Chondrocyte (in vitro differentiated cells): ENCODE measurements around the gene NUP42. TPM values are rescaled to one million over a fixed set of nuclear protein-coding genes. Genes with fewer than 3 reads are reported as not detected.

ENCODE experiments used
- DNase-seq: peaks from one replicate; pipeline ENCODE4 v3.0.0; 2021; ENCODE audit warnings: mixed read lengths, low spot score
- H3K27ac Mint-ChIP-seq: one replicate; pipeline ENCODE4 v1.8.0; 2021; ENCODE audit warnings: mild to moderate bottlenecking, moderate library complexity, mixed read lengths; ENCODE audit not compliant: unreplicated experiment
- H3K27me3 Mint-ChIP-seq: 2 replicates; pipeline ENCODE4 v1.8.0; 2021; ENCODE audit warnings: low read depth, mixed read lengths
- H3K36me3 Mint-ChIP-seq: 2 replicates; pipeline ENCODE4 v1.8.0; 2021; ENCODE audit warnings: low read depth, mixed read lengths
- H3K4me1 Mint-ChIP-seq: 2 replicates; pipeline ENCODE4 v1.8.0; 2021; ENCODE audit warnings: low read depth, mild to moderate bottlenecking, mixed read lengths
- H3K4me3 Mint-ChIP-seq: one replicate; pipeline ENCODE4 v1.8.0; 2021; ENCODE audit warnings: mild to moderate bottlenecking, moderate library complexity, mixed read lengths; ENCODE audit not compliant: unreplicated experiment
- H3K9me3 Mint-ChIP-seq: 2 replicates; pipeline ENCODE4 v1.8.0; 2021; ENCODE audit warnings: low read depth, mixed read lengths
- CTCF ChIP-seq: fragments of 200-600 bp; sonication (generic); IDR thresholded peaks from 2 replicates; pipeline ENCODE4 v1.5.0; 2021; ENCODE audit warnings: antibody characterized with exemption, mild to moderate bottlenecking, moderate library complexity
- total RNA-seq: library from RNA; stranded (reverse); gene quantifications from 3 replicates; pipeline ENCODE4 v1.2.1, GENCODE V29; 2021

Gene NUP42
- total RNA-seq, 1 donor from 2014 or later, result 22.4 TPM

GRCh38 chr7:23204241-23204640 lies 22.4 kb downstream of the NUP42 start:
- Mint-ChIP-seq H3K27ac (no peak overlapping the region), H3K4me3 (no peak overlapping the region), H3K27me3 (no peaks in the 10 kb centered on the region), H3K4me1 (no peaks in the 10 kb centered on the region), H3K36me3 (peaks cover 11% of the 10 kb centered on the region), H3K9me3 (no peaks in the 10 kb centered on the region)
- TF ChIP-seq CTCF, result no peak
- no peak for DNase-seq

- no peak overlapping the region for H3K4me3 Mint-ChIP-seq
Observed at GRCh38 chr7:23205577-23205908, 23.7 kb downstream of the NUP42 start.

GRCh38 chr7:23205909-23206767 lies 24.3 kb downstream of the NUP42 start:
- TF ChIP-seq CTCF, result no peak
- Mint-ChIP-seq H3K9me3 (no peaks in the 10 kb centered on the region), H3K4me3 (no peak overlapping the region), H3K27ac (no peak overlapping the region), H3K36me3 (peaks cover 6% of the 10 kb centered on the region), H3K27me3 (no peaks in the 10 kb centered on the region), H3K4me1 (no peaks in the 10 kb centered on the region)
- no peak for DNase-seq

More at GRCh38 chr7:23205577-23205908, 23.7 kb downstream of the NUP42 start:
- no peaks in the 10 kb centered on the region for H3K4me1 Mint-ChIP-seq
- H3K9me3 Mint-ChIP-seq, result no peaks in the 10 kb centered on the region
- no peak overlapping the region for H3K27ac Mint-ChIP-seq
- no peak for TF ChIP-seq CTCF
- H3K27me3 Mint-ChIP-seq, result no peaks in the 10 kb centered on the region
- H3K36me3 Mint-ChIP-seq, result peaks cover 6% of the 10 kb centered on the region
- DNase-seq, result no peak

GRCh38 chr7:23207021-23207420 lies 25.2 kb downstream of the NUP42 start:
- no peaks in the 10 kb centered on the region for H3K36me3 Mint-ChIP-seq
- TF ChIP-seq CTCF, result no peak
- H3K4me3 Mint-ChIP-seq, result no peak overlapping the region
- H3K4me1 Mint-ChIP-seq, result no peaks in the 10 kb centered on the region
- no peak overlapping the region for H3K27ac Mint-ChIP-seq
- H3K9me3 Mint-ChIP-seq, result no peaks in the 10 kb centered on the region
- no peak for DNase-seq
- H3K27me3 Mint-ChIP-seq, result no peaks in the 10 kb centered on the region

- Mint-ChIP-seq H3K36me3 (no peaks in the 10 kb centered on the region), H3K4me1 (no peaks in the 10 kb centered on the region), H3K4me3 (no peak overlapping the region), H3K27ac (no peak overlapping the region), H3K9me3 (no peaks in the 10 kb centered on the region), H3K27me3 (no peaks in the 10 kb centered on the region)
- TF ChIP-seq CTCF, result no peak
- no peak for DNase-seq
Observed at GRCh38 chr7:23207884-23208283, 26.0 kb downstream of the NUP42 start.
